ENCODE results near the gene AMIGO1.

AMIGO1 gene, protein sequence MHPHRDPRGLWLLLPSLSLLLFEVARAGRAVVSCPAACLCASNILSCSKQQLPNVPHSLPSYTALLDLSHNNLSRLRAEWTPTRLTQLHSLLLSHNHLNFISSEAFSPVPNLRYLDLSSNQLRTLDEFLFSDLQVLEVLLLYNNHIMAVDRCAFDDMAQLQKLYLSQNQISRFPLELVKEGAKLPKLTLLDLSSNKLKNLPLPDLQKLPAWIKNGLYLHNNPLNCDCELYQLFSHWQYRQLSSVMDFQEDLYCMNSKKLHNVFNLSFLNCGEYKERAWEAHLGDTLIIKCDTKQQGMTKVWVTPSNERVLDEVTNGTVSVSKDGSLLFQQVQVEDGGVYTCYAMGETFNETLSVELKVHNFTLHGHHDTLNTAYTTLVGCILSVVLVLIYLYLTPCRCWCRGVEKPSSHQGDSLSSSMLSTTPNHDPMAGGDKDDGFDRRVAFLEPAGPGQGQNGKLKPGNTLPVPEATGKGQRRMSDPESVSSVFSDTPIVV

DNA sequence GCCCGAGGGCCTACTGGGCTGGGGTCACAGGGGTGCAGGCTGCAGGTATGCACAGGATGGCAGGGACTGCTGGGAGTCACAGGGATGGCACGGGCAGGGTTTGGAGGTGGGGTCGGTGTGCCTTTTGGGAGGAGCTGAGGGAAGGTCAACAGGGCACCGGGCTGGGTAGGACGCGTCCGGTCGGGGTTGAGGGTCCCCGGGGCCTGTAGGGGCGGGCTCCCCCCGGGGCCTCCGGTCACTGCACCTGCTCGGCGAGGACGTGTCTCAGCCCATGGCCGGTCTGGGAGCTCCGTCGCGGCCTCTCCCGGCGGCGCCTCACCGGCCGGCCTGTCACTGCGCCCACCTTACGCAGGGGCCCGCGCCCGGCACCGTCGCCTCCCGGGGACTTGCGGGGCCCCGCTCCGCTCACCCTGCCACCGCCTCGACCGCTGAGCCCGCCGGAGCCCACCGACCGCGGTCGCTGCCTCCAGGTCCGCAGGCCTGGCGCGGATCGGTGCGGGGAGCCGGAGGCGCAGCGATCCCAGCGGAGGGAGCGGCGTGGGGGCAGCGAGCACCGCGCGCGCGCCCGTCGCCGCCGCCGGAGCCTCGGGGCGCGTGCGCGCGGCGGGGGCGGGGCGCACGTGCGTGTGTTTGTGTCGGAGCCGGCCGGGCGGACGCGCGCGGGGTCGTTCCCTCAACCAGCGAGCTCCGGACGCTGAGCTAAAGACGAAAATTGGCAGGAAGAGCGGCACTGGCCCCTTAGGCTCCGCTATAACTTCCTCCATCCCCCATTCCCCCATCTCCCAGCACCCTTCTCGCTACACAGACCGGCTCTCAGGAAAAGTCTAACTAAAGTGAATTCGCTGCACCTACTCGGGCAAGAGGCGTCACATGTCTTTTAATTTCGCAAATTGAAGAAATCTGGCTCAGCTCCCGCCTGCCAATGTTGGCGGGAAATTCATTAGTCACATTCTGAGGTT, at the start of gene AMIGO1:
Gene AMIGO1 (minus strand): TSS at position 552 of the 959 bp plus-strand sequence. CDS start 815 bp downstream, outside the sequence.
- peak; percentile 48 to 49 for DNase-seq (ENCODE audit: low read depth in 1 of 2, low spot score in 1 of 2)

DNA sequence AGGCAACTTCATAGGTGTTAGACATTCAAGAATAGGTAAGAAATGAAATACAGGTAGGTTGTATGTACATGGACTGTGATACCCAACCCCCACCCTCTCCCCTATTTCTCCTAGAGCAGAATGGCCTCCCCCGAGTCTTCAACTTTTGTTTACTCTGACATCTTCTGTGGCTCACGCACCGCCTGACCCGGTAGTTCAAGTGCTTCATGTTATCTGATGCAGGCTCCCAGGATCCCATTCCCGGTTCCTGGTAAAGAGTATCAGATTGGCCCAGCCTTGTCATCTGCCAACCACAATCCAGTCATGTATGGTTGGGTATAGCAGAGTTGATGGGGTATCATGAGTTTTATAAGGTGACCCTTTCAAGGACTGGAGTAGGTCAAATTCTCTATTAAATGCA, 48.0 kb upstream of the AMIGO1 start:
- DNase-seq (ENCODE audit: low read depth in 1 of 2, low spot score in 1 of 2) = no peak

DNA sequence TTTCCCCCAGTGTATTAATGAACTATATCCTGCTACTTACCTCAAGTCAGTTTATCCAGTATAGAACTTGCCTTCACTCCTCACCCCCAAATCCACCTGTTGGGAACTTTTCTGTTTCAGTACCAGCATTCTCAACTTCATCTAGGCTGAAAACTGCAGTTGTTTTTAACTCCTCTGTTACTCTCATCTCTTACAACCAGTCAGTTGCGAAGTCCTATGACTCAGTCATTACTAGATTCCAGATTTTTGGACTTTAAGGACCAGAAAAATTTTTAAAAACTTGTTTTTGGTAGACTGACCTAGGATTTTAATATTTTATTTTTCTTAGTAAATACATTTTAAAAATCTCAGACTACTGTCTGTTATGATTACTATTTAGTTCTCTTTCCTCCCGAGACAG, 47.0 kb upstream of the AMIGO1 start:
- no peak for DNase-seq (ENCODE audit: low read depth in 1 of 2, low spot score in 1 of 2)

DNA sequence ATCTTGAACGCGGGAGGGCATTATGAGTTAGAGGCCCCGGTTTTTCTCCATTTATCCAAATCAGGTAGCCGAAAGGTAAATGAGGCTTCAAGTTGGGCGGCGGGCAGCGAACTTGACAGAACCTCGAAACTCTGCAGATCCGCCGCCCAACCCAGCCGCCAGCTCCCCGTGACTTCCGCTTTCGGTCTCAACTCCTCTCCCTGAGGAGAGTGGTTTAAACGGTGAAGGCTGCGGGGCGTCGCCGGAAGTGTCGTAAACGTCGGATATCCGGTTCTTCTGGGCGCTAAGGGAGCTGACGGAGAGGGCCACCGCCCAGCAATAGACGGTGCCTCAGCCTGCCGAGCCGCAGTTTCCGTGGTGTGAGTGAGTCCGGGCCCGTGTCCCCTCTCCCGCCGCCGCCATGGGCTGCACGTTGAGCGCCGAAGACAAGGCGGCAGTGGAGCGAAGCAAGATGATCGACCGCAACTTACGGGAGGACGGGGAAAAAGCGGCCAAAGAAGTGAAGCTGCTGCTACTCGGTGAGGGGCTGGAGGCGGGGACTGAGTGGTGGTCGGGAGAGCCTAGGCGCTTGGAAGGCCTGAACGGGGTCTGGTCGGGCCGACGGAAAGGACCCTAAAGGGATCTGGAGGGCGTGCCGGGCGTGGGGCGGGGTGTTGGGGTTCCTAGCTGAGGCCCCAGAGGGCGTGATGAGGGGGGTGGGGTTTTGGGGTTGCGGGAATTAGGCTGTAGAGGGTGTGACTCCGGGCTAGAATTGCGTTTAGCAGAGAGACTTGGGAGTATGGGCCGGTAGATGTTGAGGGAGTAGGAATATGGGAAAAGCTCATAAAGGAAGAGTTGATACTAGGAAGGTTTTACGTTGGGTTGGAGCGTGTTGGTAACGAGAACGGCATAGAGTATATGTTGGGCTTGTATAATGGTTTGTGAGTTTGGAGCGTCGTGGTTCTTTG, 39.1 kb upstream of the AMIGO1 start, which contains the start of gene GNAI3:
Gene GNAI3 (plus strand): TSS at position 295 of the 947 bp plus-strand sequence. CDS start 106 bp downstream, at position 401.
- DNase-seq (ENCODE audit: low read depth in 1 of 2, low spot score in 1 of 2) = peak; percentile 91 to 93

DNA sequence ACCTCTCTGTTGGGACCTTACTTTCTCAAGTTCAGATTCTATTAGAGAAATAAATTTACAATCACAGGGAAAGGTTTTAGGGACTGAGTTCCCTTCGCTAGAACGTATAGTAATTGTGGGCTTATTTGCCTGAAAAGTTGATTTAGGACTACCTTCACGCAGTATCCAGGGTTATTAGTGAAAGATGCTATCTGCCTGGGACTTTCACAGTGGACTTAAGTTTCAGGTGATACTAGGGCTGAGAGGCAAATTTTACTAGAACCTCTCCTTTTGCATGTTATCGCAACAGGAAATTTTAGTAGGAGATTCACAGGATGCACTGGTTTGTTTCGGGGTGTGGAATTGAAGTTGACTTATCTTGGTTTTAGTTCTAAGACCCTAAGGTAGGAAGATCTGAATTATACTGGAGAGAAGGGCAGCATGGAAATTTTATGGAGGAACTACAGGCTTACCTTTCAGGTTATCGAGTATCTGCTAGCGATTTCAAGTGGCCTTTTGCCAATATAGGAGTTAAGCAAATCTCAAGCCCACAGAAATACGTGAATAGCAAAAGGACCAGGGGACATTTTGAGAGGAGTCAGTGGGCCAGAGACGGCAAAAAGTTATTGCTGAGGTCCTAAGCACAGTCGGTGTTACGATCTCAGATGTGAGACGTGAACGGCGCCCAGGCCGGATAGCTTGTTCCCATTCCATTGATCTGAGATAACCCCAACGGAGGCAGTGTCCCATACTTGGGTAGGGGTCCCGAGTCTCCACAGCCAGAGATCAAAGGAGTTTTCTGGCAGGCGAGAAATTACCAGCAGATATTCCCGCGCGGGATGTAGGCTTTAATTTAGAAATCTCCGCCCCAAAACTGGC, 38.2 kb upstream of the AMIGO1 start:
- DNase-seq (ENCODE audit: low read depth in 1 of 2, low spot score in 1 of 2) = no peak

DNA sequence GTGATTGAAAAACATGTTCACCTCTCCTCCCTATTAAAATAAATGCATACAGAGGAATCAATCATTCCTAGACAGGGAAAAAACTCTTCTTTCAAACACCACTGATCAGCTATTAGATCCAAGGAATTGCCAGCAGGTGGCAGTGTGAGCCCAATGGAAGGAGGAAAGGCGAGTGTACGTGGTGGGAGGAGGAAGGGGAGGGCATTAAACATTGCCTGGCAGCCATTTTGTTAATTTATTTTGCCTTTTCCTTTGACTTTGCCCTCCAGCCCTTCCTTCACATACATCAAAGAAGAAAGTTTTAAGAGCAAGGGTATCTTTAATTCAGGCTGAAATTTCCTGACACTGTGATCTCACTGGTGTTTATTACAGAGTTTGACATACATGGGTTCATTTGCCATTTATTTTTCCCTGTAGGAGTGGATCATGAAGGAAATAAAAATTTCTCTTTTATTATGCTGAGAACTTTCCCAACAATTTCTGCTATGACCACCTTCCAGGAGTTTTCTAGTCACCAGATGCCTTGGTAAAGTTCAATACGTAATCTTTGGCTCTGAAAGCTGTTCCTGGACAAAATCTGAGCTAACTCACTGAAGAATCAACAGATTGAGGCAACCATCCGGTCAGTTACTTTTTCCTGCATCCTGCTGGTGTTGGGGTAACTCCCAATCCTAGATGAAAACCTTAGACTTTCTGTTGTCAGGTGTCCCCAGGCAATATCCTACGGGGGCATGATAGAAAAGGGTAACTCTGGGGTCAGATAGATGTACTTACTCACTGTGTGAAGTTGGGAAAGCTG, 37.0 kb upstream of the AMIGO1 start:
- peak; percentile 74 to 76 for DNase-seq (ENCODE audit: low read depth in 1 of 2, low spot score in 1 of 2)

DNA sequence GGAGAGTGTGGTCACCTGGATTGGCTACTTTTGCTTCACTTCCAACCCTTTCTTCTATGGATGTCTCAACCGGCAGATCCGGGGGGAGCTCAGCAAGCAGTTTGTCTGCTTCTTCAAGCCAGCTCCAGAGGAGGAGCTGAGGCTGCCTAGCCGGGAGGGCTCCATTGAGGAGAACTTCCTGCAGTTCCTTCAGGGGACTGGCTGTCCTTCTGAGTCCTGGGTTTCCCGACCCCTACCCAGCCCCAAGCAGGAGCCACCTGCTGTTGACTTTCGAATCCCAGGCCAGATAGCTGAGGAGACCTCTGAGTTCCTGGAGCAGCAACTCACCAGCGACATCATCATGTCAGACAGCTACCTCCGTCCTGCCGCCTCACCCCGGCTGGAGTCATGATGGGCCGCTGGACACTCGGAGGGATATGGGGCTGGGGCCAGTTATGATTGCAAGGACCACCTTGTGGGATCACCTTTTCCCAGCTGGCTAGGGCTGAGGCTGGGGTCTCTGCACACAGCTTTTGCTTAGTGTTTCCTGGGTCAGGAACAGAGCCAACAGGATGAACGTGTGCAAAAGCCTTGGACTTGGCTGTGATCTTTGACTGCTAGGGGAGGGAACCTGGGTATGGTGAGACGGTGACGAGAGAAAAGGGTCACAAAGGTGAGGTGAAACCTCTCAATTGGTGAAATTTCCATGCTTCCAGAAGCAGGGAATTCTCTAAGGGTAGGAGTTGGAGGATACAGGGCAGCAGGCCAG, 34.6 kb upstream of the AMIGO1 start:
- no peak for DNase-seq (ENCODE audit: low read depth in 1 of 2, low spot score in 1 of 2)

DNA sequence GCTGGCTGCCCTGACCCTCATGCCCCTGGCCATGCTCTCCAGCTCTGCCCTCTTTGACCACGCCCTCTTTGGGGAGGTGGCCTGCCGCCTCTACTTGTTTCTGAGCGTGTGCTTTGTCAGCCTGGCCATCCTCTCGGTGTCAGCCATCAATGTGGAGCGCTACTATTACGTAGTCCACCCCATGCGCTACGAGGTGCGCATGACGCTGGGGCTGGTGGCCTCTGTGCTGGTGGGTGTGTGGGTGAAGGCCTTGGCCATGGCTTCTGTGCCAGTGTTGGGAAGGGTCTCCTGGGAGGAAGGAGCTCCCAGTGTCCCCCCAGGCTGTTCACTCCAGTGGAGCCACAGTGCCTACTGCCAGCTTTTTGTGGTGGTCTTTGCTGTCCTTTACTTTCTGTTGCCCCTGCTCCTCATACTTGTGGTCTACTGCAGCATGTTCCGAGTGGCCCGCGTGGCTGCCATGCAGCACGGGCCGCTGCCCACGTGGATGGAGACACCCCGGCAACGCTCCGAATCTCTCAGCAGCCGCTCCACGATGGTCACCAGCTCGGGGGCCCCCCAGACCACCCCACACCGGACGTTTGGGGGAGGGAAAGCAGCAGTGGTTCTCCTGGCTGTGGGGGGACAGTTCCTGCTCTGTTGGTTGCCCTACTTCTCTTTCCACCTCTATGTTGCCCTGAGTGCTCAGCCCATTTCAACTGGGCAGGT, 33.9 kb upstream of the AMIGO1 start:
- DNase-seq (ENCODE audit: low read depth in 1 of 2, low spot score in 1 of 2) = no peak

DNA sequence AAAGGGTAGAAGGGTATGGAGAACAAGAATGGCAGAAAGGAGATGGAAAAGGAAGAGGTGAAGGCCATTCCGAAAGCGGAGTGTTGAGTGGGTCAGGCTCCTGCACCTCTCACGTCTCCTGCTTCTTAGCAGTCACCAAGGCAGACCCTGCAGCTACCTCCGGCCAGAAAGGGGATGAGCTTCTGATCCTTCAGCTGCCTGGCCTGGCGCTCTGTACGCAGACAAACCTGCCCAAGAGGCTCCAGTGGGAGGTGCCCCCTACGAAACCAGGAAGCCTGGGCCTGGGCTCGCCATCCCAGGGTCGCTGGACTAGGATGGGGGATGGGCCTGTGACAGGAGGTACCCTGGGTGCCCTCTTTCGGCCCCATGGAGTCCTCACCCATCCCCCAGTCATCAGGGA, 33.1 kb upstream of the AMIGO1 start:
- no peak for DNase-seq (ENCODE audit: low read depth in 1 of 2, low spot score in 1 of 2)

DNA sequence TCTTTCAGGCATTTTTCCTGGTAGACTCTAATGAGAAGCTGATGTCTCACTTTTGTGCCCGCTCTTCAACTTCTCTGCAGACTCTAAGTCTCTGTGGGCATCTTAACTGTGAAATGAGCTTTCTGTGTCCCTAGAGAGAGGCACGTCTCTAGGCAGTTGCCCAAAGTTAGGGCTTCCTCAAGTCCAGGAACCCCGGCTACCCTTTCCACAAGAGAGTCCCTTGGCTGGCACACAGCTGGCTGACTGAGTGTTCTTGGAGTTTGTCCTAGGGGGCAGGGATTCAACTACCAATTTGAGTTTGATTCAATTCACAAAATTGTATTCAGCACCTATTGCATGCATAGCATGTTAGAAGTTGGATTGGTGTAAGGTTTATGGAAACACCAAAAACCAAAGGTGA, 31.6 kb upstream of the AMIGO1 start:
- DNase-seq (ENCODE audit: low read depth in 1 of 2, low spot score in 1 of 2) = no peak

DNA sequence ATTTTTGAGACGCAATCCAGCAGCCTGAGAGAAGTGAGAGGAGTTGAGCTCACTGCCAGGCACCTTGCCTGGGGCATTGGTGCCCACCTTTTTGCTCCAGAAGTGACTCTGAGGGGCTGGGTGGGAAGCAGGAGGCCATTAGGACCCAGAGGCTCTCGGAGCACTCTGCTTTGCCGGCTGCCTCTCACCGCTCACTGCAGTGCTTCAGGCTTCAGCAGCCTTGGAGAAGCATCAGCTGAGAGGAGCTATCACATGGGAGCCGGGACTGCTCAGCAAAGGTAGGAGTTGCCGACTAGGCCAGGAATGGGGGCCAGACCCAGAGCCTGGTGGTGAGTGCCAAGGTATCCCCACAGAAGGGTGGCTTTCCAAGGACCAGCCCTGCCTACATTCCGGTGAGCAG, 30.1 kb upstream of the AMIGO1 start, which contains the start of gene GPR61:
Gene GPR61 (plus strand): TSS at position 197 of the 400 bp plus-strand sequence. CDS start 3,151 bp downstream, outside the sequence.
- no peak for DNase-seq (ENCODE audit: low read depth in 1 of 2, low spot score in 1 of 2)

DNA sequence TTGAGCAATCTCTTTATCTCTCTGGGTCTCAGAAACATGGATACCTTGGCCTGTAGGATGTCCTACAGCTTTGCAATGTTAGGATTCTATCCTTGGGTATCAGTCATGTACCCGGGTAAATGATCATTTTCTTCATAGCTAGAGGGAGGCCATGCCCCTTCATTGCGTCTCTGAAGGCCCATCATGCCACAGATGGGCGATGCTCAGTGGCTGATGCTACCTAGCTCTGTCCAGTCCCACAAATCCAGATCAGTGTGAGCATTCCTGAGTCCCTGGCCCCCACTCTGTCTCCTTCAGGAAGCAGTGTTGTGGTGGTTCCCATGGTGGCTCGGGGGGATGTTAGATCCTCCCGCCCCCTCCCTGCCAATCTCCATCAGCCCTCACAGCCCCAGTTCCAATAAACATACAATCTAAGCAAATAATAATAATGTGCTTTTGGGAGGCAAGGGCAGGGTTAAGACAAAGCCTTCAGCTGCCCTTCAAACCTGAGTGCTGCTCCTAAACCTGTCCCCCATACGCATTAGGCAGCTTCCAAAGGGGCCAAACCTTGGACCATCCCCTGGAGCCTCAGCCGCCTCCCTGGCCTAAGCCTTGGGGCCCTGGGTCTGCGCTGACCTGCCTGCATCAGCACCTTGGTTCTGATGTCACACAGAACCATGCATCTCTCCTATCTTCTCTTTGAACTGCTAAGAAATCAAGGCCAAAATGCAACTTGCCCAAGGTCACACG, 29.5 kb upstream of the AMIGO1 start:
- no peak for DNase-seq (ENCODE audit: low read depth in 1 of 2, low spot score in 1 of 2)

DNA sequence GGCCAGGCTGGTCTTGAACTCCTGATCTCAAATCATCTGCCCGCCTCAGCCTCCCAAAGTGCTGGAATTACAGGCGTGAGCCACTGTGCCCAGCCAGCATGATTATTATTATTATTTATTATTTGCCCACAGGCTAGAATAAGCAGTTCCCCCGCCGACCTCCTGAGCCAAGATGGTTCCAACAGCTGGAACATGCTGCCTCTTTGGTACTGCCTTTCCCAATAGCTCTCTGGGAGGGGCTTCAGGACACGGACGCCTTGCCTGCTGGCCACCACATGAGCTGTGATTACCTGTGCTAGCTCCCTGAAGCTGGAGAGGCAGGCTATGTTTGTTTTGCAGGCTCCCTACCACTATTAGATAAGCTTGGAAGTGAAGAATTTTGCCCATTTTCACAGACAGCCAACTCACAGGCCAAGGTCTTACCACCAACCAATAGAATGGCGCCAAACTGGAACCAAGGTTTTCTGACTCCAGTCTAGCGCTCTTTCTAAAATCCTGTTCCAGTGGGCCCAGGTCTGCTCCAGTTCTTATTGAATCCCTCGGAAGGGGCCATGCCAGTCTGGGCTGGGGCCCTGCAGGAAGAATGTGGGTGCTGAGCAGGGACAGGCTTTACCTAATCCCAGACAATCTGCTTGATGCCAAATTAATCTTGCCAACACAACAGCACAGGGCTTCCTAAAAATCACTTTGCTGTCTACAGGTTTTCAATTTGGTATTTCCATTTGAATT, 28.1 kb upstream of the AMIGO1 start:
- no peak for DNase-seq (ENCODE audit: low read depth in 1 of 2, low spot score in 1 of 2)

DNA sequence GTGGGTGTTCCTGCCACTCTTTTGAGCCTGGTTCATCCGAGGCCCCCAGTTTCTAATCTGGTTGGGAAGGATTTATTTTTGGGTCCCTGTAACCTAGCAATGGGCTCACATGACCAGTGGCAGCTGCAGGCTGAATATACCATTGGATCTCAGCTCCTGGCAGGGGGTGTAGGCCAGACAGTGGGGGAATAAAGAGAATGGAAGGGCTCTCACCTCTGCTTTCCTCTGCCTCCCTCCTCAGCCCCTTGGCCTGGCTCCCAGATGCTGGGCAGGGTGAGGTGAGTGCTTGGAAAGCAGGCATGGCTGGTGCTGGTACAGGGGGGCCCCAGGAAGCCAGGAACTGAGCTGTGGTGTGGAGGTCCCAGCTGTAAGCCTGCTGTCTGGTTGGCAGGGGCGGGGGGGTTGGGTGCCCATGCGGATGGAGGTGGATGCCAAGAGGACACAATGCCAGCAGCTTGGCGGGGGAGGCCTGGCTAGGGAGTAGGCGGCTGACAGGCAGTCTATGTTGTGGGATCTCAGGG, 26.5 kb upstream of the AMIGO1 start:
- no peak for DNase-seq (ENCODE audit: low read depth in 1 of 2, low spot score in 1 of 2)

DNA sequence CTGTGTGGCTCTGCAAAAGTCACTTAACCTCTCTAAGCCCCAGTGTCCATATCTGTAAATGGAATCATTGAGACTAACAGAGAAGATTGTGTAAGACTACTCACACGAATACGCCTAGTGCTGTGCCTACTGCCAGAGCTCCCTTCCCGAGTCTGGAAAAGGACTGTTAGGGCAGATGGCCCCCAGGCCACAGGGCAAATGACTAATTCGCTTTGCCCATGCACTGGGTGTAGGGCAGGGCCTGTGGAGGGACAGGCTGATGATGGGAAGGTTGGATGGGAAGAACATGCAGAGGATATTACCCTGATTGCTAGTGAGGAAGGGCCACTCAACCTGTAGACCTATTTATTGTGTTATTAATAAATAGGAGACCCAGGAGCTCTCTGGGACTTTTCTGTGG, 26.0 kb upstream of the AMIGO1 start:
- no peak for DNase-seq (ENCODE audit: low read depth in 1 of 2, low spot score in 1 of 2)
